K562 (cell line): ENCODE measurements around the gene DARS2. TPM values are rescaled to one million over a fixed set of nuclear protein-coding genes. Genes with fewer than 3 reads are reported as not detected.

Experiments
- BRD4 ChIP-seq: fragments of 200-600 bp; sonication (generic); IDR thresholded peaks from 2 replicates; pipeline ENCODE4 v1.6.1; 2017; ENCODE audit warnings: inconsistent platforms
- ELK1 ChIP-seq: sonication (generic); formaldehyde crosslinking; IDR thresholded peaks from 2 replicates; pipeline ENCODE4 v1.8.1; 2022; ENCODE audit warnings: missing genetic modification reagents
- ETV6 ChIP-seq, 3 experiments: fragments of 150-350 bp in 1 of 3; sonication (generic) in 1 of 3; formaldehyde crosslinking in 1 of 3; IDR thresholded peaks; 2 replicates each; pipeline versions ENCODE4 v1.6.1 to v1.8.0; 2014 to 2022; ENCODE audit warnings: borderline replicate concordance in 2 of 3, low read depth in 2 of 3, antibody characterized with exemption in 1 of 3, low read length in 1 of 3, mild to moderate bottlenecking in 1 of 3, missing genetic modification reagents in 1 of 3
- HOXB6 ChIP-seq: fragments of 250-450 bp; sonication (Bioruptor Pico); IDR thresholded peaks from 2 replicates; pipeline ENCODE4 v1.5.1; 2022; ENCODE audit warnings: mild to moderate bottlenecking, borderline replicate concordance
- MECOM ChIP-seq: fragments of 250-450 bp; sonication (Bioruptor Pico); IDR thresholded peaks from 2 replicates; pipeline ENCODE4 v1.8.0; 2022; ENCODE audit warnings: inconsistent platforms
- NCOA1 ChIP-seq: fragments of 450-650 bp; IDR thresholded peaks from 2 replicates; pipeline ENCODE4 v1.6.1; 2016; ENCODE audit warnings: low read depth
- NUFIP1 ChIP-seq: fragments of 450-650 bp; IDR thresholded peaks from 2 replicates; pipeline ENCODE4 v1.6.1; 2018; ENCODE audit not compliant: partially characterized antibody
- OTX1 ChIP-seq: fragments of 450-650 bp; formaldehyde crosslinking; IDR thresholded peaks from 2 replicates; pipeline ENCODE4 v1.4.0; 2022; ENCODE audit warnings: mild to moderate bottlenecking
- PHF8 ChIP-seq: fragments of 200-600 bp; sonication (generic); IDR thresholded peaks from 2 replicates; pipeline ENCODE4 v1.6.1; 2012; ENCODE audit warnings: mixed run types, mild to moderate bottlenecking, inconsistent platforms, low read length, moderate library complexity, borderline replicate concordance
- POLR2B ChIP-seq: fragments of 450-650 bp; IDR thresholded peaks from 2 replicates; pipeline ENCODE4 v1.6.1; 2018; ENCODE audit warnings: low read depth; ENCODE audit not compliant: partially characterized antibody
- ZEB2 ChIP-seq: fragments of 450-650 bp; IDR thresholded peaks from 2 replicates; pipeline ENCODE4 v1.6.1; 2016
- ZNF197 ChIP-seq: fragments of 200-800 bp; sonication (Bioruptor generic); IDR thresholded peaks from 2 replicates; pipeline ENCODE4 v1.6.1; 2016; ENCODE audit warnings: low read depth, missing genetic modification characterization, missing compliant biosample characterization
- polyA plus RNA-seq, 8 experiments: library from polyadenylated mRNA; depleted of rRNA in 4 of 8; stranded (reverse) in 5 of 8; unstranded in 3 of 8; fragments of >200 nt; fragmentation: Nextera tagmentation in 2 of 8; fragmentation: Illumina TruSeq in 1 of 8; extraction: Ambion mirVana in 2 of 8; extraction: Trizol in 1 of 8; gene quantifications; 2 replicates each; pipeline versions ENCODE4 v1.2.1 to v1.2.3, GENCODE V29; 2011 to 2014; ENCODE audit warnings: inconsistent platforms in 1 of 8, missing spikeins in 1 of 8
- total RNA-seq, 7 experiments: library from RNA; depleted of rRNA in 6 of 7; stranded (reverse); fragments of >200 nt in 6 of 7; fragmentation: Illumina TruSeq in 2 of 7; extraction: Trizol in 2 of 7; gene quantifications; 2 replicates each; pipeline versions ENCODE4 v1.2.1 to v1.2.3, GENCODE V29; 2011 to 2021; ENCODE audit warnings: low replicate concordance in 1 of 7
- TF ChIP-seq, protein P1 (sequence below), 2 experiments: fragments of 450-650 bp; IDR thresholded peaks; 2 replicates each; pipeline ENCODE4 v1.6.1; 2016; ENCODE audit warnings: mild to moderate bottlenecking in 2 of 2, borderline replicate concordance in 1 of 2, low read depth in 1 of 2, moderate library complexity in 1 of 2
- TF ChIP-seq, protein P2 (sequence below): fragments of 250-450 bp; sonication (Bioruptor Pico); IDR thresholded peaks from 2 replicates; pipeline ENCODE4 v1.5.0; 2021
- TF ChIP-seq, protein P3 (sequence below): IDR thresholded peaks from 2 replicates; pipeline ENCODE4 v1.6.1; 2016; ENCODE audit warnings: missing genetic modification characterization, missing compliant biosample characterization

The DARS2 gene
- total and polyA plus RNA-seq, 9 of the 15 experiments (the other 6 are each of a cell fraction or from before 2014, with no cell fraction given) = 36.4 to 96.7 (median 68.6) TPM

- TF ChIP-seq, protein P1, sequence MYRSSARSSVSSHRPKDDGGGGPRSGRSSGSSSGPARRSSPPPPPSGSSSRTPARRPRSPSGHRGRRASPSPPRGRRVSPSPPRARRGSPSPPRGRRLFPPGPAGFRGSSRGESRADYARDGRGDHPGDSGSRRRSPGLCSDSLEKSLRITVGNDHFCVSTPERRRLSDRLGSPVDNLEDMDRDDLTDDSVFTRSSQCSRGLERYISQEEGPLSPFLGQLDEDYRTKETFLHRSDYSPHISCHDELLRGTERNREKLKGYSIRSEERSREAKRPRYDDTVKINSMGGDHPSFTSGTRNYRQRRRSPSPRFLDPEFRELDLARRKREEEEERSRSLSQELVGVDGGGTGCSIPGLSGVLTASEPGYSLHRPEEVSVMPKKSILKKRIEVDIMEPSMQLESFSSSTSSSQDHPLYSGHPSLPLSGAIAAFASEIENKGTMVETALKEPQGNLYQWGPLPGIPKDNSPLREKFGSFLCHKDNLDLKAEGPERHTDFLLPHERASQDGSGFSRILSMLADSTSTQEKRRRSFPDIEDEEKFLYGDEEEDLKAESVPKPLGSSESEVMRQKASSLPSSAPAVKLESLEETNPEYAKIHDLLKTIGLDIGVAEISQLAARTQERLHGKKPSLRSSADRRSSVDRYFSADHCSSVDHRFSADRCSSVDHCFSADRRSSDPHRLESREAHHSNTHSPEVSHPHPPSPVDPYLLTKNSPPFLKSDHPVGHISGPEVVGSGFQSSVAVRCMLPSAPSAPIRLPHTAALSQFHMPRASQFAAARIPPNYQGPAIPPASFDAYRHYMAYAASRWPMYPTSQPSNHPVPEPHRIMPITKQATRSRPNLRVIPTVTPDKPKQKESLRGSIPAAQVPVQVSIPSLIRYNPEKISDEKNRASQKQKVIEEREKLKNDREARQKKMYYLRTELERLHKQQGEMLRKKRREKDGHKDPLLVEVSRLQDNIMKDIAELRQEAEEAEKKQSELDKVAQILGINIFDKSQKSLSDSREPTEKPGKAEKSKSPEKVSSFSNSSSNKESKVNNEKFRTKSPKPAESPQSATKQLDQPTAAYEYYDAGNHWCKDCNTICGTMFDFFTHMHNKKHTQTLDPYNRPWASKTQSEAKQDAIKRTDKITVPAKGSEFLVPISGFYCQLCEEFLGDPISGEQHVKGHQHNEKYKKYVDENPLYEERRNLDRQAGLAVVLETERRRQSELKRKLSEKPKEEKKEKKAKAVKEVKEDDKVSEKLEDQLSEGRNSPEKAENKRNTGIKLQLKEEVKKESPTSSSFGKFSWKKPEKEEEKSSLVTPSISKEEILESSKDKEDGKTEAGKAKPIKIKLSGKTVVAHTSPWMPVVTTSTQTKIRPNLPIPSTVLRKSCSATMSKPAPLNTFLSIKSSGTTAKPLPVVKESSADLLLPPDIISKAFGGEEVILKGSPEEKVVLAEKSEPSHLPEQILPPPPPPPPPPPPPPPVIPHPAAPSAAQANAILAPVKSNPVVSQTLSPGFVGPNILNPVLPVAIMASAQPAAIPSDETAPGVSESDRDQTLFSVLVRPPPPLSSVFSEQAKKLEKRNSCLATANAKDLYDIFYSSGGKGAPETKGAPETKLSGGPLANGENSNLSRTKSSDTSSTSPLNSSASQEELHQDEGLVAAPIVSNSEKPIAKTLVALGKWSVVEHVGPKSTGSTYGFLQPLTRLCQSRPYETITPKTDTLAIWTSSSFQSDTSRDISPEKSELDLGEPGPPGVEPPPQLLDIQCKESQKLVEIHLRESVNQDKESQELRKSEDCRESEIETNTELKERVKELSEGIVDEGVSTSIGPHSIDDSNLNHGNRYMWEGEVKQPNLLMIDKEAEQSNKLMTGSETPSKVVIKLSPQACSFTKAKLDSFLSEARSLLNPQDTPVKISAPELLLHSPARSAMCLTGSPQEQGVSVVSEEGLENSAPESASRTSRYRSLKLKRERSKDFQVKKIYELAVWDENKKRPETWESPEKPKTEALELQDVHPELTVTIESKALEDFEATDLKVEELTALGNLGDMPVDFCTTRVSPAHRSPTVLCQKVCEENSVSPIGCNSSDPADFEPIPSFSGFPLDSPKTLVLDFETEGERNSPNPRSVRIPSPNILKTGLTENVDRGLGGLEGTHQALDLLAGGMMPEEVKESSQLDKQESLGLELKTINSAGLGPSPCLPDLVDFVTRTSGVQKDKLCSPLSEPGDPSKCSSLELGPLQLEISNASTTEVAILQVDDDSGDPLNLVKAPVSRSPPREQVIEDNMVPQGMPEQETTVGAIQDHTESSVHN (IDR thresholded peaks at IDR 0.05; ENCODE audit: borderline replicate concordance in 1 of 2, low read depth in 1 of 2) = no peak; a peak in 1 of 4 replicates
- TF ChIP-seq, protein P2, sequence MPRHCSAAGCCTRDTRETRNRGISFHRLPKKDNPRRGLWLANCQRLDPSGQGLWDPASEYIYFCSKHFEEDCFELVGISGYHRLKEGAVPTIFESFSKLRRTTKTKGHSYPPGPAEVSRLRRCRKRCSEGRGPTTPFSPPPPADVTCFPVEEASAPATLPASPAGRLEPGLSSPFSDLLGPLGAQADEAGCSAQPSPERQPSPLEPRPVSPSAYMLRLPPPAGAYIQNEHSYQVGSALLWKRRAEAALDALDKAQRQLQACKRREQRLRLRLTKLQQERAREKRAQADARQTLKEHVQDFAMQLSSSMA (CRISPR knock-in tag) = no peak
- TF ChIP-seq ELK1 = no peak
- peak; percentile 26; the same call in 1 of the 2 replicates for TF ChIP-seq OTX1 (CRISPR knock-in tag)
- peak in 1 of 2 experiments; percentile 48; a peak in 1 of 4 replicates for TF ChIP-seq ETV6 (IDR thresholded peaks at IDR 0.05; ENCODE audit: borderline replicate concordance in 1 of 2, low read depth in 2 of 2, low read length in 1 of 2)
- peak; percentile 89 for TF ChIP-seq ETV6 (CRISPR knock-in tag; IDR thresholded peaks at IDR 0.05; ENCODE audit: borderline replicate concordance)
- no peak for TF ChIP-seq HOXB6 (CRISPR knock-in tag)
- TF ChIP-seq NUFIP1 = no peak
- no peak; the same call in 1 of the 2 replicates for TF ChIP-seq ZEB2
- TF ChIP-seq, protein P3, sequence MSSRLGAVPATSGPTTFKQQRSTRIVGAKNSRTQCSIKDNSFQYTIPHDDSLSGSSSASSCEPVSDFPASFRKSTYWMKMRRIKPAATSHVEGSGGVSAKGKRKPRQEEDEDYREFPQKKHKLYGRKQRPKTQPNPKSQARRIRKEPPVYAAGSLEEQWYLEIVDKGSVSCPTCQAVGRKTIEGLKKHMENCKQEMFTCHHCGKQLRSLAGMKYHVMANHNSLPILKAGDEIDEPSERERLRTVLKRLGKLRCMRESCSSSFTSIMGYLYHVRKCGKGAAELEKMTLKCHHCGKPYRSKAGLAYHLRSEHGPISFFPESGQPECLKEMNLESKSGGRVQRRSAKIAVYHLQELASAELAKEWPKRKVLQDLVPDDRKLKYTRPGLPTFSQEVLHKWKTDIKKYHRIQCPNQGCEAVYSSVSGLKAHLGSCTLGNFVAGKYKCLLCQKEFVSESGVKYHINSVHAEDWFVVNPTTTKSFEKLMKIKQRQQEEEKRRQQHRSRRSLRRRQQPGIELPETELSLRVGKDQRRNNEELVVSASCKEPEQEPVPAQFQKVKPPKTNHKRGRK = no peak
- no peak for TF ChIP-seq MECOM (CRISPR knock-in tag)
- peak; percentile 91 for TF ChIP-seq POLR2B
- TF ChIP-seq ZNF197 (CRISPR knock-in tag) = peak; percentile 93
- TF ChIP-seq PHF8 = peak; percentile 94
- TF ChIP-seq BRD4 = no peak; the same call in 1 of the 2 replicates
- TF ChIP-seq NCOA1 = peak; percentile 26; the same call in 1 of the 2 replicates
Observed at GRCh38 chr1:173824315-173825081, at the start of gene DARS2, which contains the start of gene CENPL (continued).
